ENCODE results near the gene JSRP1. TPM values are rescaled to one million over a fixed set of nuclear protein-coding genes. Genes with fewer than 3 reads are reported as not detected.

The JSRP1 gene
- total RNA-seq, 1 experiment from 2014 or later, result not detected

GRCh38 chr19:2239771-2240770, 16.1 kb downstream of the JSRP1 start:
- DNase-seq (ENCODE audit: low read depth), result no peak
- in situ Hi-C loops (cut with HindIII; ENCODE audit: low pct_unique_long_range_greater_than_20kb, low sequenced_read_pairs), result no loop called here

DNA sequence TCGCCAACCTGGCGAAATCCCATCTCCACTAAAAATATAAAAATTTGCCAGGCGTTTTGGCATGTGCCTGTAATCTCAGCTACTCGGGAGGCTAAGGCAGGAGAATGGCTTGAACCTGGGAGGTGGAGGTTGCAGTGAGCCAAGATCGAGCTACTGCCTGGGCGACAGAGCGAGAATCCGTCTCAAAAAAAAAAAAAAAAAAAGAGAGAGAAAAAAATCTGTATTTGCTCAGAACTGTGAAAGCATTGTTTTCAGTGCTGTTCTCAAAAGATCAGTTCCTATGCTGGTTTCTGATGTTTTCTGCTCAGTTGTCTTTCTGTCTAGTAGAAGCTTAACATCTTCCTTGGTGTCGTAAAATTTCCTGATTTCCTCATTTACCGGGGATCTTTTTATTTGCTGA, 17.0 kb downstream of the JSRP1 start:
- in situ Hi-C loops (cut with HindIII; ENCODE audit: low pct_unique_long_range_greater_than_20kb, low sequenced_read_pairs), result no loop called here
- DNase-seq (ENCODE audit: low read depth), result no peak

DNA sequence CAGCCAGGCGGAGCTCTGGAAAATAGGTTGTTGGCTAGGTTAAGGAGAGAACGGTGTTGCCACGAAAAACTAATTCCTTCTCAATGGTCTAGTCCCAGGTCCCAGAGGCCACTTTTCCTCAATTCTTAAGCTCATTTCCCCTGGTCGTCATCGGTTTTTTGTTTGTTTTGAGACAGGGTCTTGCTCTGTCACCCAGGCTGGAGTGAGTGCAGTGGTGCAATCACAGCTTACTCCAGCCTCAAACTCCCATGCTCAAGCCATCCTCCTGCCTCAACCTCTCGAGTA, 18.4 kb downstream of the JSRP1 start:
- in situ Hi-C loops (cut with HindIII; ENCODE audit: low pct_unique_long_range_greater_than_20kb, low sequenced_read_pairs), result no loop called here
- no peak for DNase-seq (ENCODE audit: low read depth)

DNA sequence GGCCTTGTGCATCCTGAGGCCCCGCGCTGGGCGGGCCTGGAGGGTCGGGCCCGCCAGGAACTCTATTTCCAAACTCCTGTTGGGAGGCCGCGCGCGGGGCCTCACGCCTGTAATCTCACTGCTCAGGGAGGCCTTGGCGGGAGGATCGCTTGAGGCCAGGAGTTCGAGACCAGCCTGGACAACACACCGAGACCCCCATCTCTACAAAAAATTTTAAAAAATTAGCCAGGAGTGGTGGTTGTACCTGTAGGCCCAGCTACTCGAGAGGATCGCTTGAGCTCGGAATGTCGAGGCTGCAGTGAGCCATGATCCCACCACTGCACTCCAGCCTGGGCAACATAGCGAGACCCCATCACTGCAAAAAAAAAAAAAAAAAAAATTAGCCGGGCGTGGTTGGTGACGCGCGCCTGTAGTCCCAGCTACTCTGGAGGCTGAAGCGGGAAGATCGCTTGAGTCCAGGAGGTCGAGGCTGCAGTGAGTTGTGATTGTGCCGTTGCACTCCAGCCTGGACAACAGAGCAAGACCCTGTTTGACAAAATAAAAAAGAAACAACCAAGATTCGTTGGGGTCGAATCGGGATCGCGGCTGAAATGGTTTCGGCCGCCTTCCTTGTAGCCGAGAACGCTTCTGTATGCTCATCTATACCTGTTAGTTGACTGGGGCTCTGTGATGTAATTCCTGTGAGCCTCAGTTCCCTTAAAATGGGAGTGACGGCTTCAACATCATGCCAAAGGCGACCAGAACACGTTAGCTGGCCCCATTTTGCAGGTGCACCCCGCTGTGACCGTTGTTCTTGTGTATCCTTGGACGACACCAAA, 19.0 kb downstream of the JSRP1 start:
- in situ Hi-C loops (cut with HindIII; ENCODE audit: low pct_unique_long_range_greater_than_20kb, low sequenced_read_pairs), result no loop called here
- no peak for DNase-seq (ENCODE audit: low read depth)

- peak; percentile 94 for DNase-seq (ENCODE audit: low read depth)
- in situ Hi-C loops (cut with HindIII; ENCODE audit: low pct_unique_long_range_greater_than_20kb, low sequenced_read_pairs), result no loop called here
These were observed 19.7 kb downstream of the JSRP1 start, which contains the start of the genes PLEKHJ1 and SF3A2 for GRCh38 chr19:2236314-2237050. Gene PLEKHJ1, minus strand, starts transcription at chr19:2236329. Its CDS starts 81 bp downstream, at chr19:2236248. Gene SF3A2, plus strand, starts transcription at chr19:2236824. Its CDS starts 6,595 bp downstream, at chr19:2243419.

GRCh38 chr19:2236064-2236313, 20.2 kb downstream of the JSRP1 start:
- in situ Hi-C loops (cut with HindIII; ENCODE audit: low pct_unique_long_range_greater_than_20kb, low sequenced_read_pairs), result no loop called here
- no peak for DNase-seq (ENCODE audit: low read depth)

DNA sequence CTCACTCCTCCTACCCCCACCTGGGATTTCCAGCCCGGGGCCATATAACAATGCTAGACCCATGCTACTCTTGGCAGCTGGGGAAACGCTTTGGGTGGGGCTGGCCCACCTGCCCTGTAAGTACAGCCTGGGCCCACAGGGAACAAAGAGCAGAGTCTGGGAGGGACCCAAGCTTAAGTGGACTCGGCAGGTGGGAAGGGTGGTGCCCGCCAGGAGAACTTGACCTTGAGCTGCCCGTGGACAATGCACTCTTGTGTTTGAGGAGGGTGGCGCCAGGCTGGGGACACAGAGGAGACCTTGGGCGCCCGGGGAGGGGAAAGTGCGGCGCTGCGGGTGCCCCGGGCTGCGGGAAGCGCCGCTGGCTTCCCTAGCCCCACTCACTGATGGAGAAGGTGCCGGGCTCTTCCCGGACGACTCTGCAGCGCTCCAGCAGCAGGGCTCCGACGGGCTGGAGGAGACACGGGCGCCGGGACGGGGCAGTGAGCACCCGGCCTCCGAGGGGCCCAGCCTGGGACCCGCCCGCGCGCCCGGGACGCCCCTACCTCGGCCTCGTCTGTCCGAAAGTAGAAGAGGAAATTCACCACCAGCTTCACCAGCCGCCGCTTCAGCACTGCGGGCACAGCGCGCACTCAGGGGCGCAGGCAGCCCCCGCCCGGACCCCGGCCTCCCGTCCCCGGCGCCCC, 20.7 kb downstream of the JSRP1 start:
- no peak for DNase-seq (ENCODE audit: low read depth)
- in situ Hi-C loops (cut with HindIII; ENCODE audit: low pct_unique_long_range_greater_than_20kb, low sequenced_read_pairs), result no loop called here

- no peak for DNase-seq (ENCODE audit: low read depth)
- in situ Hi-C loops (cut with HindIII; ENCODE audit: low pct_unique_long_range_greater_than_20kb, low sequenced_read_pairs), result no loop called here
These were observed 21.2 kb downstream of the JSRP1 start for GRCh38 chr19:2234996-2235380.

- in situ Hi-C loops (cut with HindIII; ENCODE audit: low pct_unique_long_range_greater_than_20kb, low sequenced_read_pairs), result no loop called here
- DNase-seq (ENCODE audit: low read depth), result no peak
These were observed 22.5 kb downstream of the JSRP1 start for GRCh38 chr19:2233601-2234280.

DNA sequence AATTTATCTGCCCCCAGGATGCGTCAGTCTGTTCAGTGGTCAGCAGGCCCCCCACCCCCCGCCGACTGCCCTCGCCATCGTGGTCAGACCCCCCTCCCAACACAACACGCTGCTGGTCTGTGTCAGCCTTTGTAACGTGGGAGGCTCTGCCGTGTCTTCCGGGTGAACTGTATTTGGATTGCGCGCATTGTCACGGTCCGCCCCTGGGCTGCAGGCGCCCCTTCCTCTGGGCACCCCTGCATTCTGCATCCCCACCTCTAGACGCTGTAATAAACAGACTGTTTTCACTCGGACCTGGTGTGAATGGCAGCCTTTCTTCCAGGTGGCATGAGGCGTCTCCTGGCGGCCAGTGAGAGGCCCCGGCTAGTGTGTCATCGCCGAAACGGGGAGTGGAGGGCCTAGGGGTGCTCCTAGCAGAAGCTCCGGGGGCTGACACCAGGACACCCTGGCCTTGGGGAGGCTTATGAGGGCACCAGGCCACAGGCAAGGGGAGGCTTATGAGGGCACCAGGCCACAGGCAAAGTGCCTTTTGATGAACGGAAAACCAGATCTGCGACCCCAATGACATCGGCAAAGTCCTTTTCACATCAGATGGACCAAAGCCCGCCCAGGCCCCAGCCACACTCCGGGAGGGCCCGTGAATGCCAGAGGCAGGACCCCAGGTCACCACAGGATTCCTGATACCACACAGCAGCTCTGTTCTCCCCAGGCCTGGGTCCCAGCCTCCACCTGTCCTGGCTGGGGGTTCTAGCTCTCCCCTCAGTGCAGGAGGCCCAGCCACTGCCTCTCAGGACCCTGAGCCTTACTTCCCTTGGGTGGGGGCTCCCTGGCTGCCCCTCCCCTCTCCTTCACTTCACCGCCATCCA, 23.7 kb downstream of the JSRP1 start:
- in situ Hi-C loops (cut with HindIII; ENCODE audit: low pct_unique_long_range_greater_than_20kb, low sequenced_read_pairs), result no loop called here
- DNase-seq (ENCODE audit: low read depth), result no peak

GRCh38 chr19:2231621-2232221, 24.5 kb downstream of the JSRP1 start:
- no peak for DNase-seq (ENCODE audit: low read depth)
- in situ Hi-C loops (cut with HindIII; ENCODE audit: low pct_unique_long_range_greater_than_20kb, low sequenced_read_pairs), result no loop called here

GRCh38 chr19:2230807-2231533, 25.2 kb downstream of the JSRP1 start:
- in situ Hi-C loops (cut with HindIII; ENCODE audit: low pct_unique_long_range_greater_than_20kb, low sequenced_read_pairs), result no loop called here
- DNase-seq (ENCODE audit: low read depth), result no peak

DNA sequence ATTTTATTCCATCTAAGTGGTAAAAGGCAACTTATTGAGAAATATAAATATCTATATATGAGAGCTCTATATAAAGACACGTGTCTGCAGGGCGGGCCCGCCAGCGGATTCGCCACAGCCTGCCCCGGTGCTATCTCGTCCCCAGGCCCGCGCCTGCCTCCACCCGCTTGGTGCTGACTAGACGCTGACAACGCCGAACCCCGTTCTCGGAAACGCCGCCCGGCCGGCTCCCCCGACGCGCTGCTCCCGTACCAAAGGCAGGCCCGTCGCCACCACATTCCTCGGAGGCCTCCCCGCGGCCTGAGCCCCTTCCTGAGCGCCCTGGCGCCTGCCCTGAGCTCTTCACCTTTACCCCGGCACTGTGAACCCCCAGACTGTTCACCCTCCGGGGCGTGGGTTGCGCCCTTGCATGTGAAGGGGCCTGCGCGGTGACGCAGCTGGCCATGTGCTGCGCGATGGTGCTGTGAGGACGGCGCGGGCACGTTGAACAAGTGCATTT, 26.1 kb downstream of the JSRP1 start:
- in situ Hi-C loops (cut with HindIII; ENCODE audit: low pct_unique_long_range_greater_than_20kb, low sequenced_read_pairs), result no loop called here
- DNase-seq (ENCODE audit: low read depth), result no peak

- no peak for DNase-seq (ENCODE audit: low read depth)
- in situ Hi-C loops (cut with HindIII; ENCODE audit: low pct_unique_long_range_greater_than_20kb, low sequenced_read_pairs), result no loop called here
These were observed 26.8 kb downstream of the JSRP1 start for GRCh38 chr19:2229103-2230032.
